ENCODE results near the gene SLC2A9.

DNA sequence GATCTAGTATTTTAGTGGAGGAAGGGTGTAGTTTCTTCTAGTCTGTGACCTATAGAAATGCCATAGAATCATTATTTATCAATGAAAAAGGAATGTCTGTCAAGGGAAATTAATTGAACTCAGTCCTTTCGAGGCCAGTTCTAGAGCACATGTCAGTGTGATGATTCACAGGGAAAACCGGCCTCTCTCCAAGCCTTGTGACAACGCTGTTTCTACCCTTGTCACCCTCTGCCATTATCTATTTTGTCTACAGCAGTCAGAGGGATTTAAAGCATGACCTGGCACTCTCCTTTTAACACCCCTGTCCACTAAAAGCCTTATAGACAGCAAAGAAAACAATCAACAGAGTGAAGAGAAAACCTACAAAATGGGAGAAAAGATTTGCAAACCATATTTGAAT is 120.0 kb downstream of the SLC2A9 start:
- TF ChIP-seq CTCF (IDR thresholded peaks at IDR 0.05) (no peak), POLR2A (IDR thresholded peaks at IDR 0.05) (no peak)
